SH-SY5Y (cell line): ENCODE measurements around the gene FOXO1.

Source experiments
- GATA2 ChIP-seq: IDR thresholded peaks from 2 replicates; pipeline ENCODE4 v1.6.1; 2011; ENCODE audit warnings: mild to moderate bottlenecking, low read depth, low read length
- GATA3 ChIP-seq: IDR thresholded peaks from 2 replicates; pipeline ENCODE4 v1.6.1; 2011; ENCODE audit warnings: low read depth, mild to moderate bottlenecking, low read length, moderate library complexity

The FOXO1 gene

DNA sequence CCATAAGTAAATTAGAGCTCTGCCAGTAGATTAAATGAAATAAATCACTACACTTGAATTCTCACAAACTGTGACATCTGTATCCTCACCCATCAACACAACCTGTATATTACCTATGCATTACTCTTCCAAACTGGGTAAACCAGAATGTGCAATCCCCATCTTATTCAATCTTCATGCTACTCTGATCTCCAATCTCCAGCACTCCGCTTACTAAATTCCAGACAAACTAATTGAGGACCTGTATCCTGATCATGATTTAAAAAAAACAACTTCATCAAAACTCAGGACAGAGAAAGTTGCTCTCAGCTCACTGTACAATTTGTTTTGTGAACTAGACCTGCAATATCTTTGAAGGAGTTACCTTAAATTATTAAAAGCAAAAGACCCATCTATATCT lies 74.4 kb downstream of the FOXO1 start:
- no peak for TF ChIP-seq GATA2
- TF ChIP-seq GATA3, result no peak

DNA sequence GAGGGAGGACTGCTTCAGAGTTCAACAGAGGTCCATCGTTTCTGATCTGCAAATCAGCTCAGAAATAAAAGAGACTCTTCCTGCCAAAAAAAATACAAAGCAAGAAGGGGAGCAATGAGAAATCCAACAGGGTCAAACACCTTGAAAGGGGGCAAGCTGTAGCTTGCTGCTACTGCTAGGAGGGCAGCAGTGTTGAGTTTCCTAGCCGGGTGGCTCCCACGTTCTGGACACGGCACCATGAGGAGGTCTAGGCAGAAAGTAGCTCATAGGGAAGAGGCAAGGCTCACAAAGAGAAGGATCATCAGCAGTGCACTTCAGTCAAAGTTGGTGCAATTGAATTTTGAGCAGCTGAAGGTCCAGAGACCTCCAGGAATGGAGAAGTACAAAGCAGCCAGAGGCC lies 75.3 kb downstream of the FOXO1 start:
- TF ChIP-seq GATA2 (no peak), GATA3 (no peak)

DNA sequence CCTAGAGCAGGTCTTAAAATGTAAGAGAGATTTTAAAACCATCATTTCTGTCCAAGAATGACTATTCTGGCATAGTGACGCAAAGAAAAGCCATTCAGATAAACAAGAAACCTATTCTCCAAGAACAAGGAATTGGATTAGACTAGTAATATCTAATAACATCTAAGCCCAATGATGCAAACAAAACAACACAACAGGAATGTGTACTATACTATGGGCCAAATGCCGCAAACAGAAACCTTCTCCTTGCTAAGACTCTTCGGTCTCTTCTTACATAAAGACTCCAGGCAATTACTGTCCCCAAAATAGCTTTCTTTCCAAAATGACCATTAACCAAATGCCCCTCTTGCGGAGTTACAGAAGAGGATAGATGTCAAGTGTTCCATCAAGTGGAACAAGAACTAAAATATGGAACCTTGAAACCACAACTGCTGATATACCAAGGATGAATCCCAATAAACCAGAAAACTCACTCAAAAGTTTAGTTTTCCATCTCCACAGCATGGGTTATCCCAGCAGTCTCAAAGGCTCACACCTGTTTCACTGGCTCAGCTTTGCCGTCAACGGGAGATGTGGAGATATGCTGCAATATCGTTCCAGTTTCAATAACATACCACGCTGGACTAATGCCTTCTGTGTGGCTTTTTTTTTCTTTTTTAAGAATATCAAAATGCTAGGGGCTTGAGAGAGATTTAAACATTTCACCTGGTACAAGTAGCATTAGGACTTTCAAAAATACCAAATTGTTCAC lies 76.2 kb downstream of the FOXO1 start:
- TF ChIP-seq GATA3 (no peak), GATA2 (no peak)

DNA sequence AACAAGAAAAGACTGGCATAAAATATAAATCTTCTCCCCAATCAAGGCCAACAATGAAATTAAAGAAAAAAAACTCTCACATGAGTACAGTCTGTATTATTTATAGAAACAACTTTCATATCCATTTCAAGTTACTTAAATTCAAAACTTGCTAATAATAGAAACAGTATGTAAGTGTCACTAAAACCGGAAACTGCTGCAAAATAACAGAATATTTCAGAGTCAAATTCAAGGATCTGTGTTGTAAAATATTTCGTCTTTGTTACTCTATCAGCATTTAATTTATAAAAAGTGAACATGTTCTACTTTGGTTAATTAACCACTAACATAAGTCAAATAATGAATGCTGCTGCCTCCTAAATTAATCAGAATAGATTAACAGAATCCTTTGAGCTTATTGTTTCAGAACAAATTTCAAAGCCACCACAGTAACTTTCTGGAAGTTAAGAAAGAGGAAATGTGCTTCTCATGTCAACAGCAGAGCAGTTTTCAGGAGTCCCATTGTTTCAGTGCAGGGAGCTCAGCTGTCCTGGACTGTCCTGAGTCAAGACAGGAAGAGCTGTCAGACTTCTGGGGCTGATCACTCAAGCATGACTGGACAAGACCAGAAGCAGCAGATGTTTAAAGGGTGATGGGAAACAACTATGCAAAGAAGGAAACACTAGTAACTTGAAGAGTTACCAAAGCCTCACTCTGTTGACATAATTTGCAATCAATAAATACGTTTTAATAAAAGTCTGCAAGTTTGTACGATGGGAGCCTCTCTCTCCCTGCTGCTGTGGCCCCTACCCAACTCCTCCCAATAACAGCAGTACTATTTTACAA lies 76.9 kb downstream of the FOXO1 start:
- TF ChIP-seq GATA3 (no peak), GATA2 (no peak)

DNA sequence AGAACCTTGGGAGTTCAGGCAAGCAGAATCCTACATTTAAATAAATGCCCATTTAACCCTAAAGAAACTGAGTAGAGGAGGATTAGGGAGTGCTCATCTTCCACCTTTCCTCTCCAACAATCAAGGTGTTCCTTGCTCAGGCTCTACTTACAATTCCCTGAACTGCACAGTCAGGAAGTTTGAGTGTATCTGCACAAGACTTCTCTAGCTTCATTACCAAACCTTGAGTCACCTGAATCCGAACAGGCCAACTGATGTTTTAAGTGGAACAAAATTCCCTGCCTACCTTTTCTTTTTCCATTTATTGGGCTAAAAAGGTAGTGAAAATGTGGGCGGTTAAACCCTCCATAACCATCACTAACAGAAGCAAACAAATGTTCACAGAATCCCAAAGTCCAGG lies 78.3 kb downstream of the FOXO1 start:
- TF ChIP-seq GATA3, result no peak
- TF ChIP-seq GATA2, result no peak

DNA sequence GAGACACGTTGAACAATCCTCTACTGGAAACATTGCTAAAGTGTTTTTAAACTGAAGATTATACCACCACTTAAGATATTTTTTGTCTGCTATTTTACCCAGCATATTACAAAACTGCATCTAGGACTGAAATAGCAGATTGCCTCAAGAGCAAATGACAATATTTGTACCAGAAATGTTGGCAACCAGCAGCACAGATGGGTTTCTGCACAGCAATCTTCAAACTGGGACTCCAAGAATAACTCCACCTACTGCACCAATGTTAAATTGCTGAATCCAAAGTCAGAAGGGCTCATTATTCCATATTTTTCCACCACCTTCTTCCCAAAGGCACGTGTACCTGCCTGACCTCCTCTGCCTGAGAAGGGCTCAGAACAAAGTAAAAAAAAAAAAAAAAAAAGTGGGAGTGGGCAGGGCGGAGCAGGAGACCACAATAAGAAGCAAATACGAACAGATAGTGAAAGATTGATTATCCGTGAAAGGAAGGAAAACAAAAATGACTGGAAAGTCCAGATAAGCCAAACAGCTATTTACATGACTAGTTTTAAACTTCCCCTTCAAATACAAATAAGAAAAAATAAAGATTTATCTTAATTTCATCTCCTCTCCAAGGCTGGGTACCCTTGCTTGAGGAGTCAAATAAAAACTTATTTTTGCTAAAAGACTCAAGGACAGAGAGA lies 79.4 kb downstream of the FOXO1 start:
- TF ChIP-seq GATA2, result no peak
- no peak for TF ChIP-seq GATA3

DNA sequence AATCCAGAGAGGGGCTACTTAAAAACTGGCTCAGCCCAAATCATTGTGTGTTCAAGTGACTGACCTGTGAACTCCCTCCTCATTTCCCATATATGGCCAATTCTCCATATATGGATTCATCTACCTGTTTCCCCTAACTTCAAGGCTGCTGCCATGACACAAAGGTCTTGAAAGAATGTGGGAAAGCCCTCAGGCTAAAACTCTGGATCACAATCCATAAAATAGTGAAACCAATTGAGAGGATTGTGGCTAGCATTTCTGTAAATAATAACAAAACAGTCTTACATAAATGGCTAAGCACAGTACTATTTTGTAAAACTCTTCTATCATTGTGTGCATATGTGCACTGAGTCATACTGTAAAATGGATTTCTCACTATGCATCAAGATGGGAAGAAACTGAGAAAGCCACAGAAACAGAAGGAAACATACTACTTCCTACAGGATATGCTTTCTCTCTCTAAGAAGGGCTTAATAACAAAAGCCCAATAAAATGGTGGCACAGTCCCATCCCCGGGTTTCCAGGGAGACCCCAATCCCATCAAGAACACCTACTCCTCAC lies 80.5 kb downstream of the FOXO1 start:
- TF ChIP-seq GATA3, result no peak
- TF ChIP-seq GATA2, result no peak

DNA sequence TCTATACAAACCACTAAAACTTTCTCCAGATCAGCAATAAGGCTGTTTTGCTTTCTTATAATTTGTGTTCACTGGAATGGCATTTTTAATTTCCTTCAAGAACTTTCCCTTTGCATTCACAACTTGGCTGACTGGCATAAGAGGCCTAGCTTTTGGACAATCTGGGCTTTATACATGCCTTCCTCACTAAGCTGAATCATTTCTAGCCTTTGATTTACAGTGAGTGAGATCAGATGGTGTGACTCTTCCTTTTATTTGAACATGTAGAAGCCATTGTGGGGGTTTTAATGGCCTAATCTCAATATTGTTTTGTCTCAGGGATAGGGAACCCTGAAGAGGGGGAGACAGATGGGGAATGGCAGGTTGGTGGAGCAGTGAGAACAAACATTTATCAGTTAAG lies 82.7 kb downstream of the FOXO1 start:
- TF ChIP-seq GATA2, result no peak
- no peak for TF ChIP-seq GATA3

DNA sequence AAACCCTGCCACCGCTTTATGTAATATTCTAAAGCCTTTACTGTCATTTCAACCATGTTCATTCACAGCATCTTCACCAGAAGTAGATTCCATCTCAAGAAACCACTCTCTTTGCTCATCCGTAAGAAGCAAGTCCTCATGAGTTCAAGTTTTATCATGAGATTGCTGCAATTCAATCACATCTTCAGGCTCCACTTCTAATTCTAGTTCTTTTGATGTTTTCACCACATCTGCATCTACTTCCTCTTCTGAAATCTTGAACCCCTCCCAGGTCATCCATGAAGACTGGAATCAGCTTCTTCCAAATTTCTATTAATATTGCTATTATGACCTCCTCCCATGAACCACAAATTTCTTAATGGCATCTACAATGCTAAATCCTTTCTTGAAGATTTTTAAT lies 83.9 kb downstream of the FOXO1 start:
- TF ChIP-seq GATA3, result no peak
- TF ChIP-seq GATA2, result no peak

DNA sequence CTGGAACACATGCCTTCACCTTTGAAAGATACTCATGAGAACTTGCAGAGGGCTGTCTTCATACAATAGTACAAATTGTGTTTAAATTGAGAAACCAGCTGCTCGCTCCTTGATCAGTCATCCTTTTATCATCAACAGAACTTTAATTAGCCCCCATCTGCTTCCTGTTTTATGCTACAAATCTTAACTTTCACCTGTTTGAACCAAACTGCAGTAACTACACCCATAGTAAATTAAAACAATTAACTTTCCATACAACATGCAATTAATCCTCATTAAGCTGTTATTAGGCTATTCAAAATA lies 85.2 kb downstream of the FOXO1 start:
- no peak for TF ChIP-seq GATA2

DNA sequence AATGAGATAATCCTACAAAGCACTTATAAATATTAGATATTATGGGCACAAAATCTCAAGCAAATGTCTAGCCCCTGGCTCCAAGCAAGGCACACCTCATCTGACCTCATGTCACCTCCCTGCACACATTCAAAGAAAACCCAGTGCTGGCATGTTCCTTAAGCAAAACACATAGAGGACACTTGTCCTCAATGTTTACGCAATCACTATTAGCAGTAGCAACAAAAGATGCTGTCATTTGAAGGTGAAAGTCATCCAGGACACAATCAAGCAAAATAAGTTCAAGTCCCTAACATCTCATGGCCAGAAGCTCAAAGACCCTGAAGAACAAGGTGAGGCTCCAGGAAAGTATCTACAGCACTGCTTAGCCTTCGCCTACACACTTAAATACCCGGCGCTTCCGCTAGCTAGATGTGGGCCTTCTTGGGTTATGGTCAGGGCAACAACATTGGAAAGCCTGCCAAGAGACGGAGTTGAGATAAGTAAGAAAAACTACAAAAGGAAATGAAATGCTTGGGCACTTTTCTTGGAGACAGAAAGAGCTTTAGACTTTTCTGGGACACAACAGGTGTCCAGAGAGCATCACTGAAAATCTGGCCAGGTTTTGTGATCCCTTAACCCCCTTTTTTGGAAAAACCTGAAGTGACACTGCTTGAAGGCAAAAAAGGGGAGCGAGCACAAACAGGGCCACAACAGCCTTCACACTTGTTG lies 85.7 kb downstream of the FOXO1 start:
- TF ChIP-seq GATA3 (no peak), GATA2 (no peak)

DNA sequence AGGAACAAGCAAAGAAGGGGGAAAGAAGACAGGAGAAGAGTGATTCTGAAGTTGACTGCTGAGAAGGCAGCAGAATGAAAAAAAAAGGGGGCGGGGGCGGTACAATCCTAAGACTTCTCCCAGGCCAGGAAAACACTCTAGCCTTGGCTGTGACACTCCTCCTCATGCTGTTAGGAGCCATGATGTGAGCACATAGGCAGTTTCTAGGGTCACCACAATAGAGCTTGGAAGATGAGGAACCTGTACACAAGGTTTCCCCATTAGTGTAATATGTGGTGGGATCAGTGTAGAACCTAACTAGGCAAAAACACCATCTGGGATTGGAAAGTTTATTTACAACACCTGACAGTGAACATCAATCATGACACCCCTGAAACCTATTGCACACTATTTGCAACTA lies 86.9 kb downstream of the FOXO1 start:
- TF ChIP-seq GATA2 (no peak), GATA3 (no peak)

DNA sequence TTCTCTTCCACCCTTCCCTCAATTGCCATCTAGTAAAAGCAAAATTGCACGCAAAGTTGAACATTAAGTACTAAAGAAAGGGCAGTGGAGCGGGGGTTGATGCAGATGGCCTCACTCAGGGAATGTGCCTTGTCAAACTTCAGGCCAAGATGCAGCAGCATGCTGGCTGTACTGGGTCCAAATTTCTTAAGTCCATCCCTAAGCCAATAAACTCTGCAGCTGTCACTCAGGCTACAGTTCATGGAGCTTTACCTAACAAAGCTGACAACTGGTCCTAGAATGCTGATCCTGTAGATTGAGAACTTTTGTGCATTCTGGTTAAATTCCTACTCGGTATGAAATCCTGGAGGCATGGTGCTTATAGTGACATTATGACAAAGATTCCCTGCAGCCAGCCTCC lies 88.4 kb downstream of the FOXO1 start:
- TF ChIP-seq GATA3 (no peak), GATA2 (no peak)

DNA sequence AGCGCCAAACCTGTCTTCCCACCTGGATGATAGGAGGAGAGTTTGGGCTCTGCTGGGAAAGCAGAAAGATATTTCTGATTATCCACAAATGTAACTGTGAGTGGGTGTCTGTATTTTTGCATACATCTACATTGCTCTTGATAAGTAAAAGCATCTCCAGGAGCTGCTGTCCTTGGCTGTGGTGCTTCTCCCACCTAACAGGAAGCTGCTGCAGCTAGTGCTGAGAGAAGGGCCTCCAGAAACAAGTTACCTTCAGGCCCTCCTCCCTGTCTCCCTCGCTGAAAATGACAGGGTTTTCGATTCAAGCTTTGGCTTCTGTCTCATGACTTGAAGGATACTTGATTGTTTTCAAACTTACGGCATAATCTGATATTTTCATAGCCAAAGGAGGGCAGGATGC lies 90.1 kb downstream of the FOXO1 start:
- TF ChIP-seq GATA3, result no peak
- no peak for TF ChIP-seq GATA2

DNA sequence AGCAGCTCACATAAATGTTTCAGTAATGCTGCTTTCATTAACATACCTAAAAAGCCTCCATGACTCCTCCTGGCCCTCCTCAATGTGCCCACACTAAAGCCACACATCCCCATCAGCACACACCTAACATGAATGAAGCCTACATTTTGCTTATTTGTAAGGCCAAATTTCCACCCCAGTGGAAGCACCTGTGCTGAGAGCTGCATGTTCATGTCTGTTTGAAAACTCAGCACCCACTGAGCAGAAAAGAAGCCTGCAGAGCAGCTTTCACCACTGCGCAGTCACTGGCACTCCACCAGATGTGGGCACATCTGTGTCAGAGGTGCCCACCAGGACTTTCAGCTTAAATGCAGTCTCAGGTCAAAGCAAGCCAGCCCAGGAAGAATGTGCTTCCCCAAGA lies 93.5 kb downstream of the FOXO1 start:
- TF ChIP-seq GATA2, result no peak
- no peak for TF ChIP-seq GATA3
